ENCODE measurements around the gene CHRNB1.

CHRNB1 gene

GRCh38 chr17:7437950-7438614 is 6.8 kb upstream of the CHRNB1 start:
- DNase-seq (ENCODE audit: low spot score) = no peak

- no peak for DNase-seq (ENCODE audit: low spot score)
Observed at GRCh38 chr17:7438656-7439460, 6.0 kb upstream of the CHRNB1 start.

GRCh38 chr17:7439462-7440112 is 5.3 kb upstream of the CHRNB1 start, which contains the start of gene FGF11:
FGF11 (plus strand) TSS chr17:7439512; CDS start chr17:7439621, 109 bp downstream.
- no peak for DNase-seq (ENCODE audit: low spot score)

GRCh38 chr17:7440113-7440833 is 4.6 kb upstream of the CHRNB1 start:
- no peak for DNase-seq (ENCODE audit: low spot score)

- no peak for DNase-seq (ENCODE audit: low spot score)
Observed at GRCh38 chr17:7440834-7441195, 4.0 kb upstream of the CHRNB1 start.

- DNase-seq (ENCODE audit: low spot score) = no peak
Observed at GRCh38 chr17:7441266-7441665, 3.6 kb upstream of the CHRNB1 start.

- DNase-seq (ENCODE audit: low spot score) = no peak
Observed at GRCh38 chr17:7442142-7442541, 2.7 kb upstream of the CHRNB1 start.

- DNase-seq (ENCODE audit: low spot score) = no peak
Observed at GRCh38 chr17:7443499-7444485, 1.1 kb upstream of the CHRNB1 start.

- DNase-seq (ENCODE audit: low spot score) = no peak
Observed at GRCh38 chr17:7445619-7445968, 733 bp downstream of the CHRNB1 start.

- no peak for DNase-seq (ENCODE audit: low spot score)
Observed at GRCh38 chr17:7448461-7448860, 3.6 kb downstream of the CHRNB1 start.

GRCh38 chr17:7459961-7460545 is 15.2 kb downstream of the CHRNB1 start:
- no peak for DNase-seq (ENCODE audit: low spot score)

GRCh38 chr17:7460850-7461660 is 16.2 kb downstream of the CHRNB1 start:
- DNase-seq (ENCODE audit: low spot score) = no peak

GRCh38 chr17:7462474-7463371 is 17.9 kb downstream of the CHRNB1 start:
- DNase-seq (ENCODE audit: low spot score) = no peak

- DNase-seq (ENCODE audit: low spot score) = no peak
Observed at GRCh38 chr17:7463372-7463846, 18.5 kb downstream of the CHRNB1 start.

GRCh38 chr17:7464081-7464480 is 19.2 kb downstream of the CHRNB1 start:
- DNase-seq (ENCODE audit: low spot score) = no peak

- DNase-seq (ENCODE audit: low spot score) = no peak
Observed at GRCh38 chr17:7465597-7466275, 20.9 kb downstream of the CHRNB1 start.

GRCh38 chr17:7466318-7466638 is 21.4 kb downstream of the CHRNB1 start:
- DNase-seq (ENCODE audit: low spot score) = no peak

GRCh38 chr17:7466639-7467341 is 21.9 kb downstream of the CHRNB1 start:
- DNase-seq (ENCODE audit: low spot score) = no peak

Data from kidney capillary endothelial cell (primary cell).